Osteoblast (primary cell): Measurements from ENCODE around the gene NOP14. TPM values are rescaled to one million over a fixed set of nuclear protein-coding genes. Genes with fewer than 3 reads are reported as not detected.

ENCODE experiments used
- DNase-seq: peaks from one replicate; pipeline ENCODE4 v3.0.0; 2011; ENCODE audit warnings: low spot score, mixed read lengths; ENCODE audit not compliant: insufficient read length; ENCODE audit errors: missing footprints
- H2AFZ ChIP-seq: 2 replicates; pipeline ENCODE4 v1.6.0; 2011; ENCODE audit warnings: mild to moderate bottlenecking, low read length
- H3K27ac ChIP-seq: 2 replicates; pipeline ENCODE4 v1.5.1; 2011; ENCODE audit warnings: mild to moderate bottlenecking, low read depth, low read length, moderate library complexity
- H3K27me3 ChIP-seq: 2 replicates; pipeline ENCODE4 v1.6.0; 2012; ENCODE audit warnings: mild to moderate bottlenecking, control low read depth, inconsistent platforms, low read length, moderate library complexity; ENCODE audit not compliant: insufficient read depth
- H3K36me3 ChIP-seq: 2 replicates; pipeline ENCODE4 v1.5.1; 2011; ENCODE audit warnings: mild to moderate bottlenecking, low read length, control low read depth, moderate library complexity; ENCODE audit not compliant: insufficient read depth
- H3K4me1 ChIP-seq: 2 replicates; pipeline ENCODE4 v1.5.1; 2011; ENCODE audit warnings: mild to moderate bottlenecking, low read length, control low read depth, moderate library complexity; ENCODE audit not compliant: insufficient read depth
- H3K4me2 ChIP-seq: 2 replicates; pipeline ENCODE4 v1.6.0; 2011; ENCODE audit warnings: mild to moderate bottlenecking, low read length; ENCODE audit not compliant: insufficient read depth
- H3K4me3 ChIP-seq: fragments of 200-600 bp; sonication (generic); 3 replicates; pipeline ENCODE4 v1.5.1; 2012; ENCODE audit warnings: mild to moderate bottlenecking, low read length, inconsistent platforms; ENCODE audit not compliant: insufficient read depth
- H3K79me2 ChIP-seq: 2 replicates; pipeline ENCODE4 v1.6.0; 2012; ENCODE audit warnings: mild to moderate bottlenecking, low read length, control low read depth, inconsistent platforms; ENCODE audit not compliant: insufficient read depth
- H3K9me3 ChIP-seq: 2 replicates; pipeline ENCODE4 v1.5.1; 2011; ENCODE audit warnings: low read depth, low read length, control low read depth
- H4K20me1 ChIP-seq: 2 replicates; pipeline ENCODE4 v1.6.0; 2012; ENCODE audit warnings: mild to moderate bottlenecking, low read length, control low read depth; ENCODE audit not compliant: insufficient read depth
- total RNA-seq: library from RNA; depleted of rRNA; stranded (reverse); fragments of >200 nt; gene quantifications from 2 replicates; pipeline ENCODE4 v1.2.3, GENCODE V29; 2012
- TF ChIP-seq, protein P1 (sequence below): IDR thresholded peaks from 2 replicates; pipeline ENCODE4 v1.5.1; 2011; ENCODE audit warnings: mild to moderate bottlenecking, low read depth, low read length, moderate library complexity; ENCODE audit errors: extremely low read depth

NOP14 gene
- total RNA-seq, 1 donor, result 30.0 TPM

DNA sequence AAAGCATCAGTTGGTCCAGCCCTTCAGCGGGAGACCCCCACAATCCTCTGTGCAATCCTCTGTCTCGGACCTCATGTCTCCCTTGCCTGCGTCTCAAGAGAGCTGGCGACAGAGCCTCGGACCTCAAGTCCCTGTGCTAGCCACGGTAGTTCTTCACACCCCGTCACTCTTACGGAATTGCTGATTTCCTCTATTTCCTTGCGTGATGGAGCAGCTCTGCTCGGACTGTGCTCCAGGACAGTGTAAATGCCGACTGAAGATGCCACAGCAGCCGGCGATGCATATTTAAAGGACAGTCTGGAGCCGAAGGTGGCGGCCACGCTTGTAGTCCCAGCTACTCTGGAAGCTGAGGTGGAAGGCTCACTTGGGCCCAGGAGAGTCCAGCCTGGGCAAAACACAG lies 2.1 kb upstream of the NOP14 start:
- Histone ChIP-seq H3K9me3 (no peaks in the 10 kb centered on the region), H3K4me1 (peaks cover 23% of the 10 kb centered on the region), H4K20me1 (peaks cover 17% of the 10 kb centered on the region), H3K27ac (no peak overlapping the region), H3K27me3 (no peaks in the 10 kb centered on the region), H2AFZ (no peak overlapping the region), H3K4me3 (no peak overlapping the region), H3K79me2 (peaks cover 44% of the 10 kb centered on the region), H3K4me2 (no peak overlapping the region), H3K36me3 (no peaks in the 10 kb centered on the region)
- no peak for DNase-seq
- TF ChIP-seq, protein P1, sequence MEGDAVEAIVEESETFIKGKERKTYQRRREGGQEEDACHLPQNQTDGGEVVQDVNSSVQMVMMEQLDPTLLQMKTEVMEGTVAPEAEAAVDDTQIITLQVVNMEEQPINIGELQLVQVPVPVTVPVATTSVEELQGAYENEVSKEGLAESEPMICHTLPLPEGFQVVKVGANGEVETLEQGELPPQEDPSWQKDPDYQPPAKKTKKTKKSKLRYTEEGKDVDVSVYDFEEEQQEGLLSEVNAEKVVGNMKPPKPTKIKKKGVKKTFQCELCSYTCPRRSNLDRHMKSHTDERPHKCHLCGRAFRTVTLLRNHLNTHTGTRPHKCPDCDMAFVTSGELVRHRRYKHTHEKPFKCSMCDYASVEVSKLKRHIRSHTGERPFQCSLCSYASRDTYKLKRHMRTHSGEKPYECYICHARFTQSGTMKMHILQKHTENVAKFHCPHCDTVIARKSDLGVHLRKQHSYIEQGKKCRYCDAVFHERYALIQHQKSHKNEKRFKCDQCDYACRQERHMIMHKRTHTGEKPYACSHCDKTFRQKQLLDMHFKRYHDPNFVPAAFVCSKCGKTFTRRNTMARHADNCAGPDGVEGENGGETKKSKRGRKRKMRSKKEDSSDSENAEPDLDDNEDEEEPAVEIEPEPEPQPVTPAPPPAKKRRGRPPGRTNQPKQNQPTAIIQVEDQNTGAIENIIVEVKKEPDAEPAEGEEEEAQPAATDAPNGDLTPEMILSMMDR, result no peak

DNA sequence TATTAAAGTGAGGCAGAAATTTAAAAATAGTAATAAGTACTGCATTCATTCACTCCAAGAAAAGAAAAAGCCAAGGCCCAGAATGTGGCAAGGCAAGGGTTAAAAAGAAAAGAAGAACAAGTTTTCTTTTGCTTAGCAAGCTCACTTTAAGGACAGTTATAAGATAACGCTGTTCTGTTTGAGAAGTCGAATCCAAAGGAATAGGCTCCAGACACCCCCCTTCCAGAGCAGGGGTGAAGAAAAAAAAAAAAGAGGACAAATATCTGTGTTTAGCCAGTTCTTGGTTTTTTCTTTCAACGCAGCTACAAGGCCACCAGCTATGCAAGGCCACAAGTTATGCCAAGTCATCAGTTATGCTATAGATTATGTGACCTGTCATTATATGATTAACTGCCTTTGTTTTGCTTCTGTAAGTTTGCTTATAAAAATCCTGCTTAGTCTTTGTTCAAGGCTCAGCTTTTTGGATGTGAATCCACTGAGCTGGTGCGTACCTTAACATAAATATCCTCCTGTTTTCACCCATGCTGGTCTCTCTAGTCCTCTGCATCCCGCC lies 1.6 kb upstream of the NOP14 start:
- DNase-seq, result no peak
- Histone ChIP-seq H3K4me2 (peak overlapping the region; percentile 95), H2AFZ (peak overlapping the region; percentile 78), H3K9me3 (no peaks in the 10 kb centered on the region), H3K36me3 (no peaks in the 10 kb centered on the region), H3K4me3 (peak overlapping the region; percentile 96), H4K20me1 (peaks cover 20% of the 10 kb centered on the region), H3K27ac (no peak overlapping the region), H3K4me1 (peaks cover 23% of the 10 kb centered on the region), H3K27me3 (no peaks in the 10 kb centered on the region), H3K79me2 (peaks cover 47% of the 10 kb centered on the region)
- TF ChIP-seq, protein P1, result no peak

DNA sequence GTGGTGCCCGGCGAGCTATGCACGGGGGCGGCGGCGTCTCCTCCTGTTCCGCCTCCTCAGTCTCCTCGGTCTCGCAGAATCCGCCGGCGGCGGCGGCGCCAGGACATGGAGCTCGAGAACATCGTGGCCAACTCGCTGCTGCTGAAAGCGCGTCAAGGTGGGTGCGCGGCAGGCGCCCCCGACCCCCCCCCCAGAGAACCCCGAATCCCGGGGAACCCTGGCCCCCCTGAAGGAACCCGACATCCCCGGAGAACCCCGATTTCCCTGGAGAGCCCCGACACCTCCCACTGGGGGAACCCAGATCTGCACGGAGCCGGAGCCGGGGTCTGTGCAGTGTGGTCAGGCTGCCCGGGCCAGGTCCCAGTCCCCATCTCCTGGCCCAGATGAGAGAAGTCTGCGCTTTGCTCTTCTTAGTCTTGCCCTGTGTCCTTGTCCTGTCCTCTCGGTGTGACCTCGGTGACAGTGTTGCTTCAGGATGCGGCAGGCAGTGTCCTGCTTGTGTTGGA lies 813 bp upstream of the NOP14 start:
- H3K4me3 ChIP-seq, result peak overlapping the region; percentile 96
- H3K4me2 ChIP-seq, result peak overlapping the region; percentile 95
- H2AFZ ChIP-seq, result peak overlapping the region; percentile 78
- peaks cover 23% of the 10 kb centered on the region for H4K20me1 ChIP-seq
- DNase-seq, result peak; percentile 94
- H3K36me3 ChIP-seq, result no peaks in the 10 kb centered on the region
- peaks cover 52% of the 10 kb centered on the region for H3K79me2 ChIP-seq
- TF ChIP-seq, protein P1, result no peak
- H3K4me1 ChIP-seq, result peaks cover 24% of the 10 kb centered on the region
- H3K27me3 ChIP-seq, result no peaks in the 10 kb centered on the region
- peak overlapping the region; percentile 40 for H3K27ac ChIP-seq
- H3K9me3 ChIP-seq, result no peaks in the 10 kb centered on the region

DNA sequence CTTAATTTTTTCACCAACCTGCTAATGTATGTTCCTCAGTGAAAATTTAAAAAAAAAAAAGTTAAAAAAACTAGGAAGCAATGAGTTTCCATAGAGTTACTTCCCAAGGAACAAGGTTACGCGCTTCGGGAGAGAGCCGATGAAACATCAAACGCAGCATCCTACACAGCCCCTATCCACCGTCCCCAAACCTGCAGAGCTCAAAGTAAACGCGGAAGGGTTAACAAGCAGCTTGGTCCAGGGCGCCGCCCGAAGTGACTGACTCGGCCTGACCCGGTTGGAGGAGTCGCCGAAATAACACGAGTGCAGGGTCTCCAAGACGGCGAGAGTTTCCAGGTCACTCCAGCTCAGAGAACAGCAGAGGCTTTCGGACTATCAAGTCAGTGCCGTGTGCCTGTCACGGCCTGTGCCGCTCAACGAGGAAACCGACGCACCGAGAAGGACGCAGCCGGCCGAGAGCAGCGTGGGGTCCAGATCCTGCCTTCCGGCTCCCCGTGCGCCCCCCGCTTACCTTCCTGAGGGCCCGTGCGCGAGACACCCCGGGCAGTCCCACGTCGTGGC lies 512 bp downstream of the NOP14 start:
- H3K9me3 ChIP-seq, result no peaks in the 10 kb centered on the region
- peaks cover 37% of the 10 kb centered on the region for H3K4me1 ChIP-seq
- H3K79me2 ChIP-seq, result peaks cover 66% of the 10 kb centered on the region
- H3K36me3 ChIP-seq, result peaks cover 2% of the 10 kb centered on the region
- H4K20me1 ChIP-seq, result peaks cover 29% of the 10 kb centered on the region
- H3K4me2 ChIP-seq, result peak overlapping the region; percentile 95
- peak overlapping the region; percentile 89 for H3K27ac ChIP-seq
- TF ChIP-seq, protein P1, result no peak
- H2AFZ ChIP-seq, result peak overlapping the region; percentile 89
- DNase-seq, result no peak
- no peaks in the 10 kb centered on the region for H3K27me3 ChIP-seq
- peak overlapping the region; percentile 96 for H3K4me3 ChIP-seq
